Measurements from ENCODE around the gene ZC3H4. TPM values are rescaled to one million over a fixed set of nuclear protein-coding genes. Genes with fewer than 3 reads are reported as not detected.

ZC3H4 gene
- total and polyA plus RNA-seq, 2 of the 8 experiments (the other 6 are each of a cell fraction or from before 2014, with no cell fraction given) = 6.6 to 92.0 TPM

DNA sequence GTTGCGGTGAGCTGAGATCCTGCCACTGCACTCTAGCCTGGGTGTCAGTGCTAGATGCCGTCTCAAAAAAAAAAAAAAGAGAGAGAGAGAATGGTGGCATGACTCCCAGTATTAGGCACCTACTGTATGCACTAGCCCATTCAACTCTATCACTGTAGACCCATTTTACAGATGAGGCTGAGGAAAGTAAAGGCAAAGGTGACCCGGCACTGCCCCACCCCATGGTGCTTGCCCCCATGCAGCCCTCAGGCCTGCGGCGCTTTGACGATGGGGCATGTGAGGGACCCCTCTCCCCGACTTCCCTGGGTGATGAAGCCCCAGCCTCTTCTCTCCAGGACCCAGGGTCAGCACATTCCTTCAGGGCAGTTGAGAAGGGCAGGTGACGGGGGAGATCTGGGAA lies 86.7 kb downstream of the ZC3H4 start:
- Histone ChIP-seq H2BK20ac (ENCODE audit: low read length) (no peak overlapping the region), H3K36me3 (ENCODE audit: control insufficient read depth in 2 of 4, insufficient read depth in 4 of 4, low read length in 3 of 4) (no peaks in the 10 kb centered on the region), H3K14ac (ENCODE audit: insufficient read length) (no peak overlapping the region), H3K23me2 (ENCODE audit: low read depth, low read length) (peaks cover 4% of the 10 kb centered on the region; the same call in 1 of the 2 replicates), H3K79me1 (ENCODE audit: low read depth, low read length) (no peaks in the 10 kb centered on the region), H3K18ac (ENCODE audit: extremely low read depth, low read length) (no peak overlapping the region), H3K4me1 (replicated peaks in 1 of 4; ENCODE audit: control insufficient read depth in 3 of 4, insufficient read depth in 4 of 4, low read length in 3 of 4) (peaks cover 6 to 18% (median 13%) of the 10 kb centered on the region in 4 experiments), H4K20me1 (replicated peaks in 1 of 2; ENCODE audit: control insufficient read depth in 1 of 2, insufficient read depth in 2 of 2, low read length in 2 of 2) (peaks cover 3 to 5% of the 10 kb centered on the region in 2 experiments), H3K4ac (replicated peaks; ENCODE audit: insufficient read length, low read depth, low read length) (no peak overlapping the region), H4K5ac (ENCODE audit: insufficient read length, low read depth, low read length) (no peak overlapping the region), H2AK5ac (ENCODE audit: low read depth, low read length) (no peak overlapping the region), H2BK12ac (ENCODE audit: low read depth, low read length) (no peak overlapping the region), H2BK120ac (replicated peaks; ENCODE audit: low read depth, low read length) (no peak overlapping the region), H4K91ac (replicated peaks; ENCODE audit: insufficient read length, low read length) (no peak overlapping the region), H3K4me3 (ENCODE audit: extremely low read depth in 1 of 4, insufficient read depth in 2 of 4, low read depth in 3 of 4, low read length in 4 of 4) (no peak overlapping the region), H2BK15ac (ENCODE audit: low read length) (no peak overlapping the region; the same call in 1 of the 2 replicates), H3K23ac (ENCODE audit: insufficient read length) (no peak overlapping the region), H3K27me3 (replicated peaks in 1 of 4; ENCODE audit: control insufficient read depth in 3 of 4, extremely low read depth in 1 of 4, insufficient read depth in 3 of 4, low read length in 3 of 4) (peaks cover 7 to 22% (median 18%) of the 10 kb centered on the region in 4 experiments), H2AFZ (ENCODE audit: low read length) (no peak overlapping the region), H3K9me3 (ENCODE audit: insufficient read depth in 2 of 2, low read depth in 1 of 2, low read length in 1 of 2) (no peaks in the 10 kb centered on the region), H3K4me2 (ENCODE audit: insufficient read depth in 1 of 2, low read depth in 2 of 2, low read length in 2 of 2) (no peak overlapping the region), H4K8ac (ENCODE audit: extremely low read depth, insufficient read depth, low read length) (no peak overlapping the region; the same call in 1 of the 2 replicates), H3K9ac (replicated peaks in 1 of 4; ENCODE audit: extremely low read depth in 1 of 4, low read depth in 3 of 4, low read length in 3 of 4) (no peak overlapping the region), H3K79me2 (ENCODE audit: control insufficient read depth in 1 of 2, insufficient read depth in 2 of 2, low read length in 2 of 2) (no peaks in the 10 kb centered on the region), H2BK5ac (ENCODE audit: low read depth, low read length) (no peak overlapping the region), H3K27ac (ENCODE audit: low read depth, low read length) (no peak overlapping the region), H3K56ac (replicated peaks; ENCODE audit: insufficient read length, low read depth, low read length) (no peak overlapping the region)
- no peak for FAIRE-seq
- WGBS, 2 experiments (ENCODE audit: extremely low coverage in 1 of 2, insufficient coverage in 1 of 2, insufficient read length in 1 of 2, insufficient replicate concordance in 2 of 2, low coverage in 1 of 2, low lambda C conversion rate in 2 of 2, missing lambda C conversion rate in 1 of 2) = 97% methylated on average over 5 of the region's 8 CpGs; no CpG with 5 or more reads in 1 of the 2 experiments
- POLR2A ChIA-PET (ENCODE audit: partially characterized antibody) = interaction anchor here (1.2 to 1.7 kb wide), 3 partner anchors 8 to 171 kb away, joined by 3 to 5 read pairs (median 4); no protein-coding TSS in a partner anchor
- no peak for DNase-seq (ENCODE audit: low read depth in 1 of 2, low spot score in 2 of 2)
- CTCF ChIA-PET (ENCODE audit: partially characterized antibody) = interaction anchor here (2.0 kb wide), 1 partner anchor 9 kb away, joined by 7 read pairs; no protein-coding TSS in a partner anchor
- TF ChIP-seq CREB1 (IDR thresholded peaks at IDR 0.05) (no peak), KDM1A (IDR thresholded peaks at IDR 0.05; ENCODE audit: borderline replicate concordance, low read length) (peak; percentile 73; the same call in 1 of the 2 replicates), SRF (IDR thresholded peaks at IDR 0.05; ENCODE audit: low read depth, low read length) (no peak), SP4 (IDR thresholded peaks at IDR 0.05; ENCODE audit: low read length) (no peak)
